T-helper 1 cell (primary cell): Measurements from ENCODE around the gene GPR52.
"Not testable (repeated sequence)": the region's sequence is repeated elsewhere in the genome, so short reads cannot be mapped to it uniquely, and the experiment has no call there.

Source experiments
- DNase-seq, 5 donors: peaks; one replicate each; pipeline ENCODE4 v3.0.0-alpha.2; 2012 to 2020
- total RNA-seq, 4 donors: gene quantifications; one replicate each; lab custom pipeline; 2026; lab: John Stamatoyannopoulos, UW

Gene GPR52
- total RNA-seq: 0.59 to 4.0 (median 2.2) reads per million in 4 donors

DNA sequence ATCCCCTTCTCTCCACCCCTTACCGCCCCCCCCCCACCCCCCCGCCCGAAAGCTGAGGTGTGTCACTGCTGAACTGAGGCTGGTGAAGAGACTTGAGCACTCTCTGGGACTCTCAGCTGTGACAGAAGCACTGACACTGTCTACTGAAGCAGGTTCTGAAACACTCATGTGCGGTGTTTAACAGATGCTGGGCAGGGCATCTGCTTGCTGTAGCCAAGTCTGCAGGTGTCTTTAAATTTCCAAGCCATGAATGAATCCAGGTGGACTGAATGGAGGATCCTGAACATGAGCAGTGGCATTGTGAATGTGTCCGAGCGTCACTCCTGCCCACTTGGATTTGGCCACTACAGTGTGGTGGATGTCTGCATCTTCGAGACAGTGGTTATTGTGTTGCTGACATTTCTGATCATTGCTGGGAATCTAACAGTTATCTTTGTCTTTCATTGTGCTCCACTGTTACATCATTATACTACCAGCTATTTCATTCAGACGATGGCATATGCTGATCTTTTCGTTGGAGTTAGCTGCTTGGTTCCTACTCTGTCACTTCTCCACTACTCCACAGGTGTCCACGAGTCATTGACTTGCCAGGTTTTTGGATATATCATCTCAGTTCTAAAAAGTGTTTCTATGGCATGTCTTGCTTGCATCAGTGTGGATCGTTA, at the start of gene GPR52:
TSS of gene GPR52 (plus strand) at position 99 of the 665 bp plus-strand sequence. CDS start at position 247, 148 bp downstream.
- DNase-seq: no peak

GRCh38 chr1:174398246-174398645, 49.5 kb upstream of the GPR52 start:
- DNase-seq: no peak

- no peak for DNase-seq
Observed at GRCh38 chr1:174399211-174399610, 48.6 kb upstream of the GPR52 start.

GRCh38 chr1:174401075-174401474, 46.7 kb upstream of the GPR52 start:
- no peak for DNase-seq

DNA sequence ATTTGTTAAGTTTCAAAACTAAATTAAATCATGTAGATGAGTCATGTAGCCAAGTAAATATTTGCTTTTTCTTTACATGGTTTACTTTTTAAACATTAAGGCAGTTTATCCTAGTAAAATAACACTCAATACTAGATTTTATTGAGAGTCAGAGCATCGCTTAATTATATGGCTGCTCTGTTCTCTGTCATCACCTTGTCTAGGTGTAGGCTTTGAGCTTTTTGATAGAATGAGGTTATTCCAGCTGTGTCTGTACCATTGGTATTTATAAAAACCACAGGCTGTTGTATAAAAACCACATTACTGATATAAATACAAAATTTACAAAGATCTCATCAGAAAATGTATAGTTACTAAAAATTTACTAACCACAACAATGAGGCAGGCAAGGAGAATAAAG, 42.5 kb upstream of the GPR52 start:
- no peak for DNase-seq

DNA sequence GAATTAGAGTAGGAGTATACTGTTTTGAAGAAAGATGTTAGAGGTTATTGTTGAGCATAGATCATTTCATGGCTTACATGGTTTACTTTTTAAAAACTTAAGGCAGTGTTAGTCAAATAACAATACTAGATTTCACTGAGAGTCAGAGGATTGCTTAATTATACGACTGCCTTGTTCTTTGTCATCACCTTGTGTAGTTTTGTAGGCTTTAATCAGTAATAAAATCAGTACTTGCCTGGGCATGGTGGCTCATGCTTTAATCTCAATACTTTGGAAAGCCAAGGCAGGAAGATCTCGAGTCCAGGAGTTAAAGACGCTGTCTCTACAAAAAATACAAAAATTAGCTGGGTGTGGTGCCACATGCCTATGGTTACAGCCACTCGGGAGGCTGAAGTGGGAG, 41.3 kb upstream of the GPR52 start:
- no peak for DNase-seq

DNA sequence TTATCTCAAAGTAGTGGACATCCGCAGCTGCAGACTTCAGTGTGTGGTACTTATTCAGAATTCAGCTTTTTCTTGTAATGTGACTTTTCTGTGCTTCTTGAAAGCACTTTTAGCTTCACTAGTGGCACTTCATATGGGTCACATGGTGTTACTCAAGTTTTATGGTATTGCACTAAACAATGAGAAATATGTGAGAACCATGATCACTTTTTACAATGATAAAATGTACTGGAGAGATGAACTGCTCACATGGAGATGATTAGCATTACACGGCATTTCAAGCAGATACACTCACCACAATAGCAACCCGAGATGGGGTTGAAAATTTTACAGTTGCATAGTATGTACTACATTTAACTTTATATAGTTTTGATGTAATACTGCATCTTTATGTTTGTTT, 40.1 kb upstream of the GPR52 start:
- DNase-seq: no peak

DNA sequence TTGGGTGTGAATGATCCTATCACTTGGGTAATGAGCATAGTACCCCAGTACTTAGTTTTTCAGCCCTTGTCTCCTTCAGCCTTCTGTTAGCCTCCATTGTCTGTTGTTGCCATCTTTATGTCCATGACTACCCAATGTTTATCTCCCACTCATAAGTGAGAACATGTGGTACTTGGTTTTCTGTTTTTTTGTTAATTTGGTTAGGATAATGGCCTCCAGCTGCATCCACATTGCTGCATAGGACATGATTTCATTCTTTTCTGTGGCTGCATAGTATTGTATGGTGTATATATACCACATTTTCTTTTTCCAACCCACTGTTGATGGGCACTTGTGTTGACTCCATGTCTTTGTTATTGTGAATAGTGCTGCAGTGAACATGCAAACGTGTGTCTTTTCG, 39.6 kb upstream of the GPR52 start:
- no peak for DNase-seq

- DNase-seq: not testable (repeated sequence)
Observed at GRCh38 chr1:174409801-174410200, 38.0 kb upstream of the GPR52 start.

DNA sequence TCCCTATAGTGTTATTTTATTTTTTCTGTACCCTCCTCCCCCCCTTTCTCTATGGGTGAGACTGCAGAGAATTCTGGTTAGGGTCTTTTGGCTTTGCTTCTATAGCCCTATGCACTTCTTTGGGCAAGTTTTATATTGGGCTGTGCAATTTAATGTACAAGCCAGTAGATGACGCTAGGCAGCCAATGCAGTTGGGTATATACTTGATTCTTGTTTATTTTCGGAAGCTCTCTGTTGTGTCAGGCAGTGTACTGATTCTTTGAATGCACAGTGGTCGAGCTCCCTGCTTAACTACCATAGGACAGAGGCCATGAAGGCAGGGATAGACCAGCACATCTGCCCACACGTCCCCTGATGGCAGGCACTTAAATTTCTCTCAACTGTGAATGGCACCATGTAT, 34.1 kb upstream of the GPR52 start:
- no peak for DNase-seq

DNA sequence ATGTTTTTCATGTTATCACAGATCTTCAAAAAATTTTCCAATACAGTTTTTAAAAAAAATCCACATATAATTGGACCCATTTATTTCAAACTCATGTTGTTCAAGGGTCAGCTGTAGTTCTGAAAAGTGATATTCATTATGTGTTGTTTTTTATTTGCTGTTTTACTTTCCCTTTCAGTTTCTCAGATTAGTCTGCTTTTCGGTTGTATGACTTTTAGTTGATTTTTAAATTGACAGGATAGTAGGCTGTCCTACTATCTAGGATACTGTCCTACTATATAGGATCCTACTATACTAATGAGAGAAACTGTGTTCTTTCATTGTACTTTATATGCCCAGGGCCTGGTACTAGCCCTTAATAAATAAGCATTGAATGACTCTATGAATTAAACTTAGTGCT, 33.6 kb upstream of the GPR52 start:
- DNase-seq: no peak

GRCh38 chr1:174415506-174415905, 32.3 kb upstream of the GPR52 start:
- no peak for DNase-seq

DNA sequence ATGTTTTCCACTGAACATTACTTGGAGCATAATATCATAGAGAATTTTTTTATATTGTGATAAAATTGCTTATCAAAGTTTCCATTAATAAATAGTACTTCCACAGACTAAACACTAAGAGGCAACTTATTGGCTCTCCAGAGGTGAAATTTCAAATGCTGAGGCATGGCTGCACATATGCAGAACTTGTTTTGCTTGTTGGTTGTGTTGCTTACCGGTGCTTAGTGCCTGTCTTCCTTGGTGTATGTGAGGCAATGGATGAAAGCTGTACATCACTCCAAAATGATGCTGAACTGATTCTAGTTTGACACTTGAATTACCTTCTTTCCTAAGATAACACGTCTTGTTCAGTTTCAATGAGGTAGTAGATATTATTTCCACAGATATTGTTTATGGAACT, 29.8 kb upstream of the GPR52 start:
- no peak for DNase-seq

DNA sequence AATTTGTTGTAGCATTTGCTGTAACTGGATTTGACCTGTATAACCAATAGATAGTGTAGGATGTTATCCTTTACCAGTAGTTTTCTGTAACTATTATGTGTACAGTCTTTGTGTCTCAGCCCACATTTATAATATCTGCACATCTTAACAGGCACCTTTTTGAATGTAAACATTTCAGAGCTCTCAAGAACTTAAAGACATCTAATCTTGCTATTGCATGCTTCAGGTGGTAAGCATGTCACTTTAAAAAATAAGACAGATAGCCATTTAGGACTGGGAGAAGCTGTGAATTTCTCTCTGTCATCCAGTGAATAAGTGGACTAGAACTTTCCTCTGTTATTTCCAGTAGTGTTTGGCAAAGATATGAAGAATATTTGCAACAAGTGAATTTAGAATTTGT, 22.6 kb upstream of the GPR52 start:
- no peak for DNase-seq

GRCh38 chr1:174426153-174426552, 21.6 kb upstream of the GPR52 start:
- DNase-seq: no peak

GRCh38 chr1:174428033-174428432, 19.7 kb upstream of the GPR52 start:
- DNase-seq: no peak

- no peak for DNase-seq
Observed at GRCh38 chr1:174428739-174429138, 19.0 kb upstream of the GPR52 start.

- no peak for DNase-seq
Observed at GRCh38 chr1:174433451-174433850, 14.3 kb upstream of the GPR52 start.

- no peak for DNase-seq
Observed at GRCh38 chr1:174445351-174445750, 2.4 kb upstream of the GPR52 start.

DNA sequence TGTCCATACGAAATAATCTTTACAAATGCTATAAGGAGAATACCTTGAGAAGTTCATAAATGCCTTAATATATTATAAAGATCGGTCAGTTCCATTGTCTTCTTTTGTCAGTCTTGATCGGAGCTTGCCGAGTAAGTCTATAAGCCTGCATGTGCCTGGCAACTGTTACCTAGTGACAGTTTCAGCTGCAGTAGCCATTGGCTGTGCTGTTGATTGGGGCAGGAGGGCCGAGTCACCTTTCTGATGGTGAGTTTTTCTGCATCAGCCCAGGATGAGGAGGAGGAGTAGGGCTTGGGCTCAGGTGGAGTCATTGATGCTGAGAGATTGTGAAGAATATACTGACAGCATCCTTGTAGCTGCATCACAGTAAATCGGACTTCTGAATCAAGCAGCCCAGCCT, 1.9 kb upstream of the GPR52 start:
- DNase-seq: no peak

GRCh38 chr1:174448531-174448883, 743 bp downstream of the GPR52 start:
- DNase-seq: no peak

DNA sequence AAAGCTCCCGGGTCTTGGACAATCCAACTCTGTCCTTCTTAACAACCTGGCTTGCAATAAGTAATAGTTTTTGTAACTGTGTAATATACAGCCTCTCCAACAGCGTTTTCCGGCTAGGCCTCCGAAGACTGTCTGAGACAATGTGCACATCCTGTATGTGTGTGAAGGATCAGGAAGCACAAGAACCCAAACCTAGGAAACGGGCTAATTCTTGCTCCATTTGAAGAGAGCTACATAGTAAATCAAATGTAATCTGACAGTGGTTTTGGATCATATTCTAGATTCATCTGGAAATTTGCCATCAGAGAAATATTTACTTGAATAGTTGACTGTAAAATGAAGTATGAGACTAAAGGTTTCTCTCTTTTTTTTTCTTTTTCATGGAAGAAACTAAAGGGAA, 1.2 kb downstream of the GPR52 start:
- no peak for DNase-seq

DNA sequence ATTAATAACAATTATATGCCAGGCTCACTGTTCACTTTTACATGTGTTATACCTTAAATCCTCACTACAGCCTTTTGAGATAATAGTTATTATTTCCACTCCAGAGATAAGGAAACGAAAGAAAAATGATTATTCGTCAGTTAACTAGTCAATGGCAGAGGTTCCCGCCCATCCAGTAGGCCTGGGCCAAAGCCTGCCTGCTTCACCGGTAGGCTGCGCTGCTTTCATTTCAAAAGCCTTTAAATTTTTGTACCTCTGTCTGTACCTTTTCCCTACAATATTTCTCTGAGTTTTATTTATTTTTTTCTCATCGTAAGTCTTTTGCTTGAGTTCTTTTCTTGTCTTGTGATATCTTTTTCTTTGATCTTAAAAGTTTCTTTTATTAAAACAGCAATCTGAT, 3.6 kb downstream of the GPR52 start:
- DNase-seq: no peak

- no peak for DNase-seq
Observed at GRCh38 chr1:174465855-174466254, 18.1 kb downstream of the GPR52 start.

GRCh38 chr1:174466607-174467006, 18.8 kb downstream of the GPR52 start:
- no peak for DNase-seq
